Sigmoid colon (tissue), 4 donors: ENCODE data around the gene ZNF496.

Source experiments
- CTCF ChIP-seq, 4 experiments: fragments of 450-650 bp in 3 of 4; fragments of 200-600 bp in 1 of 4; IDR thresholded peaks; one replicate each; pipeline ENCODE4 v1.5.1; 2016 to 2019; ENCODE audit warnings: antibody characterized with exemption in 4 of 4, mild to moderate bottlenecking in 3 of 4, moderate library complexity in 2 of 4
- EP300 ChIP-seq, 4 donors: sonication (generic); formaldehyde crosslinking; IDR thresholded peaks; one replicate each; pipeline ENCODE4 v1.6.1; 2017; ENCODE audit warnings: antibody characterized with exemption in 4 of 4
- POLR2A ChIP-seq, 2 donors: fragments of 450-650 bp; IDR thresholded peaks; one replicate each; pipeline ENCODE4 v1.6.1; 2016; ENCODE audit warnings: antibody characterized with exemption in 2 of 2, mild to moderate bottlenecking in 2 of 2, moderate library complexity in 2 of 2
- POLR2AphosphoS5 ChIP-seq, 4 donors: sonication (generic); formaldehyde crosslinking; IDR thresholded peaks; one replicate each; pipeline ENCODE4 v1.6.1; 2017; ENCODE audit warnings: antibody characterized with exemption in 4 of 4

GRCh38 chr1:247296599-247297180 is 35.0 kb downstream of the ZNF496 start:
- TF ChIP-seq CTCF (IDR thresholded peaks at IDR 0.05) (no peak), POLR2AphosphoS5 (IDR thresholded peaks at IDR 0.05) (no peak), EP300 (IDR thresholded peaks at IDR 0.05) (no peak), POLR2A (IDR thresholded peaks at IDR 0.05) (no peak)
